Measurements from ENCODE around the gene PNMA6E. TPM values are rescaled to one million over a fixed set of nuclear protein-coding genes. Genes with fewer than 3 reads are reported as not detected.

The PNMA6E gene
- total and polyA plus RNA-seq, 2 of the 13 experiments (the other 11 are each of a cell fraction or from before 2014, with no cell fraction given) = not detected

GRCh38 chrX:153396320-153397195, 4.6 kb downstream of the PNMA6E start:
- in situ Hi-C loops (cut with HindIII; ENCODE audit: extremely low pct_ligation_motif_present, low pct_unique_long_range_greater_than_20kb) = no loop called here
- no peak overlapping the region for H2AFZ ChIP-seq (ENCODE audit: low read length)

More at GRCh38 chrX:153396320-153397195, 4.6 kb downstream of the PNMA6E start:
- no peak overlapping the region for H3K27ac ChIP-seq (ENCODE audit: extremely low read length, insufficient read depth, low read length)
- ChIA-PET CTCF (ENCODE audit: low intra/inter-chr PET ratio, low total read pairs) (no interaction called here), POLR2A (no interaction called here)
- no peaks in the 10 kb centered on the region for H3K79me2 ChIP-seq (ENCODE audit: insufficient read depth, low read length)
- H4K20me1 ChIP-seq (ENCODE audit: insufficient read depth, low read length) = no peaks in the 10 kb centered on the region
- FAIRE-seq (no peak), ATAC-seq (no peak), DNase-seq (ENCODE audit: low spot score) (no peak)
- H3K9me3 ChIP-seq (ENCODE audit: low read length) = no peaks in the 10 kb centered on the region
- no peak overlapping the region for H3K4me3 ChIP-seq (replicated peaks in 1 of 3; ENCODE audit: insufficient read depth in 1 of 3, low read depth in 2 of 3, low read length in 3 of 3)
- no peaks in the 10 kb centered on the region for H3K4me1 ChIP-seq (ENCODE audit: insufficient read depth, low read length)
- TF ChIP-seq BRF2 (CRISPR knock-in tag; IDR thresholded peaks at IDR 0.05) = no peak
- TF ChIP-seq TFAP4 (IDR thresholded peaks at IDR 0.05; ENCODE audit: borderline replicate concordance, low read depth) = no peak
- TF ChIP-seq KDM5A (IDR thresholded peaks at IDR 0.05; ENCODE audit: borderline replicate concordance, low read length) = no peak
- no peak for TF ChIP-seq ZNF510 (CRISPR knock-in tag; IDR thresholded peaks at IDR 0.05; ENCODE audit: low read depth)
- H3K4me2 ChIP-seq (ENCODE audit: low read depth, low read length) = no peak overlapping the region
- no CpG with 5 or more reads among the region's 26 CpGs for WGBS (ENCODE audit: low lambda C conversion rate)
- H3K36me3 ChIP-seq (replicated peaks in 1 of 2; ENCODE audit: control insufficient read depth in 1 of 2, insufficient read depth in 2 of 2, low read length in 2 of 2) = no peaks in the 10 kb centered on the region
- BruUV-seq (replicated peaks) = no TSS peak
- intact Hi-C loops (cut with micrococcal nuclease; ENCODE audit: unreplicated experiment) = no loop called here
- no peaks in the 10 kb centered on the region; a peak in 1 of 5 replicates for H3K27me3 ChIP-seq (ENCODE audit: control insufficient read depth in 1 of 2, insufficient read depth in 2 of 2, low read length in 2 of 2)
- no peak overlapping the region for H3K9ac ChIP-seq (ENCODE audit: insufficient read depth, low read depth, low read length)

Measured in HepG2 (cell line).